H9 (cell line): ENCODE data around the gene CELF1. TPM values are rescaled to one million over a fixed set of nuclear protein-coding genes. Genes with fewer than 3 reads are reported as not detected.

Experiments used
- DNase-seq: peaks from one replicate; pipeline ENCODE4 v3.0.0-alpha.2; 2017
- H2AFZ ChIP-seq: one replicate; pipeline ENCODE4 v1.6.1; 2013; ENCODE audit warnings: mild to moderate bottlenecking, low read length, control low read depth, moderate library complexity
- H2AK5ac ChIP-seq: 2 replicates; pipeline ENCODE4 v1.6.1; 2013; ENCODE audit warnings: low read length, control low read depth, mixed read lengths; ENCODE audit not compliant: insufficient read length
- H2BK120ac ChIP-seq: one replicate; pipeline ENCODE4 v1.6.1; 2013; ENCODE audit warnings: low read depth, mild to moderate bottlenecking, low read length, control low read depth, inconsistent platforms; ENCODE audit not compliant: poor library complexity, severe bottlenecking
- H2BK12ac ChIP-seq: 2 replicates; pipeline ENCODE4 v1.6.1; 2013; ENCODE audit warnings: low read length, control low read depth, mixed read lengths, low read depth; ENCODE audit not compliant: insufficient read length
- H2BK15ac ChIP-seq: 2 replicates; pipeline ENCODE4 v1.6.1; 2013; ENCODE audit warnings: low read depth, low read length, control low read depth
- H2BK20ac ChIP-seq: one replicate; pipeline ENCODE4 v1.6.1; 2013; ENCODE audit warnings: low read depth, mild to moderate bottlenecking, low read length, control low read depth, inconsistent platforms; ENCODE audit not compliant: poor library complexity, severe bottlenecking
- H2BK5ac ChIP-seq: 2 replicates; pipeline ENCODE4 v1.6.1; 2013; ENCODE audit warnings: low read length, control low read depth, mixed read lengths; ENCODE audit not compliant: insufficient read length
- H3K14ac ChIP-seq: 2 replicates; pipeline ENCODE4 v1.6.1; 2013; ENCODE audit warnings: low read length, control low read depth; ENCODE audit not compliant: insufficient read depth
- H3K18ac ChIP-seq: 2 replicates; pipeline ENCODE4 v1.6.1; 2013; ENCODE audit warnings: low read depth, mild to moderate bottlenecking, mixed read lengths, low read length, control low read depth; ENCODE audit not compliant: insufficient read length
- H3K23ac ChIP-seq: 2 replicates; pipeline ENCODE4 v1.6.1; 2013; ENCODE audit warnings: low read length, control low read depth, mixed read lengths, low read depth; ENCODE audit not compliant: insufficient read length
- H3K23me2 ChIP-seq: 2 replicates; pipeline ENCODE4 v1.6.1; 2013; ENCODE audit warnings: low read depth, mild to moderate bottlenecking, mixed read lengths, low read length, control low read depth; ENCODE audit not compliant: insufficient read length, poor library complexity, severe bottlenecking
- H3K27ac ChIP-seq: 2 replicates; pipeline ENCODE4 v1.5.1; 2013; ENCODE audit warnings: low read length, control low read depth, mixed read lengths, low read depth; ENCODE audit not compliant: insufficient read length
- H3K27me3 ChIP-seq: 2 replicates; pipeline ENCODE4 v1.6.1; 2013; ENCODE audit warnings: low read length, control low read depth, inconsistent platforms; ENCODE audit not compliant: insufficient read depth
- H3K4ac ChIP-seq: 2 replicates; pipeline ENCODE4 v1.6.1; 2013; ENCODE audit warnings: low read depth, mild to moderate bottlenecking, control low read depth, inconsistent platforms, low read length, moderate library complexity
- H3K4me1 ChIP-seq: 2 replicates; pipeline ENCODE4 v1.6.1; 2013; ENCODE audit warnings: low read length, control low read depth, inconsistent platforms; ENCODE audit not compliant: insufficient read depth
- H3K4me2 ChIP-seq: 2 replicates; pipeline ENCODE4 v1.6.1; 2013; ENCODE audit warnings: low read length, control low read depth, mixed read lengths; ENCODE audit not compliant: insufficient read length, insufficient read depth
- H3K56ac ChIP-seq: 2 replicates; pipeline ENCODE4 v1.6.1; 2013; ENCODE audit warnings: low read depth, mild to moderate bottlenecking, mixed read lengths, low read length, control low read depth; ENCODE audit not compliant: insufficient read length
- H3K79me1 ChIP-seq: 2 replicates; pipeline ENCODE4 v1.6.1; 2013; ENCODE audit warnings: low read depth, mild to moderate bottlenecking, moderate library complexity, low read length, control low read depth, inconsistent platforms; ENCODE audit not compliant: insufficient read depth, poor library complexity, severe bottlenecking
- H3K79me2 ChIP-seq: 2 replicates; pipeline ENCODE4 v1.6.1; 2013; ENCODE audit warnings: low read length, control low read depth, inconsistent platforms; ENCODE audit not compliant: insufficient read depth
- H3K9ac ChIP-seq: 2 replicates; pipeline ENCODE4 v1.6.1; 2013; ENCODE audit warnings: low read length, control low read depth, mixed read lengths; ENCODE audit not compliant: insufficient read length; ENCODE audit errors: extremely low read depth
- H3K9me3 ChIP-seq: one replicate; pipeline ENCODE4 v1.6.1; 2013; ENCODE audit warnings: low read depth, low read length, inconsistent platforms; ENCODE audit not compliant: control insufficient read depth
- H3T11ph ChIP-seq: one replicate; pipeline ENCODE4 v1.6.1; 2013; ENCODE audit warnings: mild to moderate bottlenecking, low read length, control low read depth, inconsistent platforms
- H4K20me1 ChIP-seq: one replicate; pipeline ENCODE4 v1.6.1; 2013; ENCODE audit not compliant: control insufficient read depth, insufficient read length, insufficient read depth
- H4K5ac ChIP-seq: 2 replicates; pipeline ENCODE4 v1.6.1; 2013; ENCODE audit warnings: low read depth, mild to moderate bottlenecking, mixed read lengths, low read length, control low read depth; ENCODE audit not compliant: insufficient read length
- H4K8ac ChIP-seq: replicated peaks from 2 replicates; pipeline ENCODE4 v1.6.1; 2013; ENCODE audit warnings: low read length, control low read depth, mixed read lengths, low read depth; ENCODE audit not compliant: insufficient read length
- H4K91ac ChIP-seq: 2 replicates; pipeline ENCODE4 v1.6.1; 2013; ENCODE audit warnings: low read depth, mild to moderate bottlenecking, moderate library complexity, mixed read lengths, low read length, control low read depth; ENCODE audit not compliant: insufficient read length
- H3K27ac Mint-ChIP-seq, 3 experiments: 2 replicates in 2 of 3; 3 replicates in 1 of 3; pipeline ENCODE4 v1.8.0; 2020 to 2021; ENCODE audit warnings: mixed read lengths in 3 of 3, mild to moderate bottlenecking in 1 of 3, moderate library complexity in 1 of 3
- H3K27me3 Mint-ChIP-seq: 2 replicates; pipeline ENCODE4 v1.8.0; 2021; ENCODE audit warnings: low read depth, mild to moderate bottlenecking, moderate library complexity, mixed read lengths
- H3K36me3 Mint-ChIP-seq, 3 experiments: 2 replicates in 2 of 3; 3 replicates in 1 of 3; pipeline ENCODE4 v1.8.0; 2020 to 2021; ENCODE audit warnings: low read depth in 3 of 3, mixed read lengths in 3 of 3; ENCODE audit not compliant: insufficient read depth in 1 of 3
- H3K4me1 Mint-ChIP-seq, 2 experiments: 2 replicates each; pipeline ENCODE4 v1.8.0; 2020; ENCODE audit warnings: mixed read lengths in 2 of 2
- H3K4me3 Mint-ChIP-seq, 2 experiments: 2 replicates in 1 of 2; 3 replicates in 1 of 2; pipeline ENCODE4 v1.8.0; 2020 to 2021; ENCODE audit warnings: mild to moderate bottlenecking in 2 of 2, mixed read lengths in 2 of 2, moderate library complexity in 1 of 2
- H3K9me3 Mint-ChIP-seq, 2 experiments: 2 replicates in 1 of 2; 3 replicates in 1 of 2; pipeline ENCODE4 v1.8.0; 2020; ENCODE audit warnings: mild to moderate bottlenecking in 2 of 2, mixed read lengths in 2 of 2, moderate library complexity in 1 of 2
- WGBS: extraction: QIAGEN DNeasy Blood & Tissue Kit; methylation state at CpG from one replicate; pipeline ENCODE4 v1.1.7; 2013; ENCODE audit warnings: missing lambda C conversion rate, low lambda C conversion rate, mixed read lengths; ENCODE audit not compliant: insufficient read length; ENCODE audit errors: extremely low coverage; 5-methylcytosine and 5-hydroxymethylcytosine counted together
- total RNA-seq: library from RNA; stranded (reverse); gene quantifications from 2 replicates; pipeline ENCODE4 v1.2.1, GENCODE V29; 2021
- TF ChIP-seq, protein P1 (sequence below): fragments of 200-600 bp; sonication (generic); conservative IDR thresholded peaks from 3 replicates; pipeline ENCODE4 v1.8.0; 2021; ENCODE audit warnings: antibody characterized with exemption, mild to moderate bottlenecking

Gene CELF1
- total RNA-seq, 1 experiment from 2014 or later, result 211 TPM

DNA sequence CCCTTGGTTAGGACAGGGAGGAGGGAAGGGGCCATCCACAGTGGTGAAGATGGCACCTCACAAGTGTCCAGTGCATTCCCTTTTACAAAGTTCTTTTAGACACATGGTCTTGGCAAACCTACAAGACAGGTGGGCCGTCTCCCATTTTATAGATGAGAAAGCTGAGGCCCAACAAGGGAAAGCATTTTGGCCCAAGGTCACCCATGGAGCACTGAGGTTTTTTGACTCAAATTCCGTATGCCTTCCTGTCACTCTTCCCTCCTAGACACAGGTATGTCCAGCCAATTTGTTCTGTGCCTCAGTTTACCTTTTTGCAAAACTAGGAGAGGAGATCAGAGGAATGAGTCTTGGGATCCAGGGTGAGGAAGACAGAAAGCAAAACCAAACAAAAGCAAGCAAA is 40.0 kb upstream of the CELF1 start:
- H2BK120ac ChIP-seq, result no peak overlapping the region
- H2BK5ac ChIP-seq, result no peak overlapping the region
- H4K20me1 ChIP-seq, result no peaks in the 10 kb centered on the region
- Mint-ChIP-seq H3K9me3 (no peaks in the 10 kb centered on the region), H3K27ac (no peak overlapping the region), H3K36me3 (no peaks in the 10 kb centered on the region), H3K4me1 (peaks cover 14 to 22% of the 10 kb centered on the region in 2 experiments), H3K4me3 (peak overlapping the region; percentile 73 to 93), H3K27me3 (peaks cover 41% of the 10 kb centered on the region)
- H3K27ac ChIP-seq, result no peak overlapping the region
- no peak overlapping the region for H3K4ac ChIP-seq
- no CpG with 5 or more reads among the region's 2 CpGs for WGBS
- H3K79me1 ChIP-seq, result no peaks in the 10 kb centered on the region
- peak overlapping the region; percentile 89 for H3K4me2 ChIP-seq
- no peak overlapping the region for H4K91ac ChIP-seq
- H4K5ac ChIP-seq, result no peak overlapping the region
- no peak overlapping the region for H3T11ph ChIP-seq
- H3K9ac ChIP-seq, result no peak overlapping the region
- H2AK5ac ChIP-seq, result no peak overlapping the region
- TF ChIP-seq, protein P1, sequence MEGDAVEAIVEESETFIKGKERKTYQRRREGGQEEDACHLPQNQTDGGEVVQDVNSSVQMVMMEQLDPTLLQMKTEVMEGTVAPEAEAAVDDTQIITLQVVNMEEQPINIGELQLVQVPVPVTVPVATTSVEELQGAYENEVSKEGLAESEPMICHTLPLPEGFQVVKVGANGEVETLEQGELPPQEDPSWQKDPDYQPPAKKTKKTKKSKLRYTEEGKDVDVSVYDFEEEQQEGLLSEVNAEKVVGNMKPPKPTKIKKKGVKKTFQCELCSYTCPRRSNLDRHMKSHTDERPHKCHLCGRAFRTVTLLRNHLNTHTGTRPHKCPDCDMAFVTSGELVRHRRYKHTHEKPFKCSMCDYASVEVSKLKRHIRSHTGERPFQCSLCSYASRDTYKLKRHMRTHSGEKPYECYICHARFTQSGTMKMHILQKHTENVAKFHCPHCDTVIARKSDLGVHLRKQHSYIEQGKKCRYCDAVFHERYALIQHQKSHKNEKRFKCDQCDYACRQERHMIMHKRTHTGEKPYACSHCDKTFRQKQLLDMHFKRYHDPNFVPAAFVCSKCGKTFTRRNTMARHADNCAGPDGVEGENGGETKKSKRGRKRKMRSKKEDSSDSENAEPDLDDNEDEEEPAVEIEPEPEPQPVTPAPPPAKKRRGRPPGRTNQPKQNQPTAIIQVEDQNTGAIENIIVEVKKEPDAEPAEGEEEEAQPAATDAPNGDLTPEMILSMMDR, result no peak
- no peaks in the 10 kb centered on the region for H3K9me3 ChIP-seq
- H3K23me2 ChIP-seq, result peaks cover 13% of the 10 kb centered on the region
- H3K56ac ChIP-seq, result no peak overlapping the region
- no peaks in the 10 kb centered on the region for H3K4me1 ChIP-seq
- H3K27me3 ChIP-seq, result peaks cover 10% of the 10 kb centered on the region; the same call in 1 of the 2 replicates
- H3K18ac ChIP-seq, result no peak overlapping the region
- no peak for DNase-seq
- H3K23ac ChIP-seq, result no peak overlapping the region
- H2BK20ac ChIP-seq, result no peak overlapping the region
- H2BK15ac ChIP-seq, result no peak overlapping the region
- no peak overlapping the region for H2BK12ac ChIP-seq
- H2AFZ ChIP-seq, result no peak overlapping the region
- no peak overlapping the region for H4K8ac ChIP-seq
- no peaks in the 10 kb centered on the region for H3K79me2 ChIP-seq
- H3K14ac ChIP-seq, result no peak overlapping the region
